Small intestine (tissue), 7 donors: ENCODE results near the gene KIFBP. TPM values are rescaled to one million over a fixed set of nuclear protein-coding genes. Genes with fewer than 3 reads are reported as not detected.
"Not testable (repeated sequence)": the region's sequence is repeated elsewhere in the genome, so short reads cannot be mapped to it uniquely, and the experiment has no call there.

ENCODE experiments used
- DNase-seq, 2 donors: peaks; one replicate each; pipeline versions ENCODE4 v3.0.0 to v3.0.0-alpha.2; 2013
- FAIRE-seq: peaks from 2 replicates; lab custom pipeline; 2012; peaks lifted over from hg19 to GRCh38; lab: Jason Lieb, UNC
- H3K27ac ChIP-seq, 3 donors: one replicate each; pipeline ENCODE4 v1.5.1; 2013; ENCODE audit warnings: low read length in 2 of 3, mild to moderate bottlenecking in 2 of 3, control low read depth in 1 of 3, inconsistent platforms in 1 of 3, low read depth in 1 of 3, moderate library complexity in 1 of 3
- H3K27me3 ChIP-seq, 3 donors: one replicate each; pipeline ENCODE4 v1.6.1; 2013; ENCODE audit warnings: low read length in 3 of 3, inconsistent platforms in 1 of 3; ENCODE audit not compliant: control insufficient read depth in 3 of 3, insufficient read depth in 3 of 3
- H3K36me3 ChIP-seq, 3 donors: one replicate each; pipeline ENCODE4 v1.6.1; 2013; ENCODE audit warnings: low read length in 3 of 3, inconsistent platforms in 1 of 3, low read depth in 1 of 3, mild to moderate bottlenecking in 1 of 3, moderate library complexity in 1 of 3; ENCODE audit not compliant: control insufficient read depth in 3 of 3, insufficient read depth in 2 of 3
- H3K4me1 ChIP-seq, 3 donors: one replicate each; pipeline ENCODE4 v1.6.1; 2013; ENCODE audit warnings: low read length in 2 of 3, inconsistent platforms in 1 of 3, low read depth in 1 of 3, mild to moderate bottlenecking in 1 of 3, moderate library complexity in 1 of 3; ENCODE audit not compliant: control insufficient read depth in 3 of 3, insufficient read depth in 2 of 3
- H3K4me3 ChIP-seq, 3 donors: one replicate each; pipeline ENCODE4 v1.5.1; 2013; ENCODE audit warnings: low read length in 3 of 3, control low read depth in 1 of 3, inconsistent platforms in 1 of 3, low read depth in 1 of 3, mild to moderate bottlenecking in 1 of 3, moderate library complexity in 1 of 3
- H3K9me3 ChIP-seq, 2 donors: one replicate each; pipeline ENCODE4 v1.6.1; 2013; ENCODE audit warnings: low read depth in 1 of 2, low read length in 1 of 2; ENCODE audit not compliant: control insufficient read depth in 2 of 2, insufficient read depth in 1 of 2
- WGBS, 3 donors: extraction: QIAGEN DNeasy Blood & Tissue Kit; methylation state at CpG; one replicate each; pipeline ENCODE4 v1.1.7; 2013; 5-methylcytosine and 5-hydroxymethylcytosine counted together
- polyA plus RNA-seq, 4 donors: library from polyadenylated mRNA; stranded (reverse) in 3 of 4; unstranded in 1 of 4; fragments of 200-250 nt in 3 of 4; fragments of 120-200 nt in 1 of 4; gene quantifications; one replicate each; pipeline versions ENCODE4 v1.2.1 to v1.2.3, GENCODE V29; 2013
- donor health status: healthy with polysubstance abuse.
- donor health status: control.
- donor health status: control.
- donor health status: Bipolar disorder and iron deficiency.
- donor health status: healthy.

KIFBP gene
- polyA plus RNA-seq, 4 donors = 10.3 to 19.1 (median 13.3) TPM

GRCh38 chr10:69040904-69041303, 52.3 kb downstream of the KIFBP start:
- H3K36me3 ChIP-seq, H3K9me3 ChIP-seq, H3K27me3 ChIP-seq, H3K27ac ChIP-seq, H3K4me1 ChIP-seq, DNase-seq, FAIRE-seq, H3K4me3 ChIP-seq: not testable (repeated sequence)
- WGBS, 3 donors = 72 to 76% (median 73%) methylated on average over 5 of the region's 5 CpGs

DNA sequence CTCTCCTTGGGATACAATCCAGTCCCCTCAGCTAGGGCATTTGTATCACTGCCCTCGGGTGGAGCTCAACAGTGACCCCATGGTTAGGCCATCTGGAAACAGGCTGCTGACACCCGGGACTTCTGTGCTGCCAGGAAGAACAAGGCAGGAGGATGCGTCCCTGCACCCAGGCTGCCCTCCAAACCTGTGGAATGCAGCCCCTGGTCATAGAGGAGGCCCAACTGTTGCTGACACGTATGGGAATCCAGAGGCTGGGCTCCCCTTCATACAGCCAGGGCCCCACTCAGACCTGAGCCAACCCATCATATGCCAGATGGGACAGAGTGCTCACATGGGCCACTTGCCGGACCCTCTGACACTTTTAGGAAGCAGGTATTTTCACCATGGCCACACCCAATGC, 53.8 kb downstream of the KIFBP start:
- 73 to 88% (median 85%) methylated on average over 5 of the region's 5 CpGs for WGBS, 3 donors

DNA sequence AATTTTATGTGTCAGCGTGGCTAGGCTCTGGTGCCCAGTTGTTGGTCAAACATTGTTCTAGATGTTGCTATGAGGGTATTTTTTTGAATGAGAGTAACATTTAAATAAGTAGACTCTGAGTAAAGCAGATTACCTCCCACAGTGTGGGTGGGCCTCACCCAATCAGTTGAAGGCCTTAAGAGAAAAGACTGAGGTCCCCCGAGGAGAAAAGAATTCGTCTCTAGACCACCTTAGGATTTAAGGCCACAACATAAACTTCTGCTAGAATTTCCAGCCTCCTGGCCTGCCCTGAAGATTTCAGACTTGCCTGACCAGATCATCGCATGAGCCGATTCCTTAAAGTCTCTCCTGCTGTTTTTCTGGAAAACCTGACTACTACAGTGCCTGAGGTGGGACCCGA, 54.2 kb downstream of the KIFBP start:
- 95 to 97% (median 96%) methylated on average over 6 of the region's 6 CpGs for WGBS, 3 donors
- no peaks in the 10 kb centered on the region for H3K27me3 ChIP-seq
- H3K4me1 ChIP-seq = no peaks in the 10 kb centered on the region
- DNase-seq (no peak), FAIRE-seq (no peak)
- no peaks in the 10 kb centered on the region for H3K9me3 ChIP-seq
- no peak overlapping the region for H3K4me3 ChIP-seq
- H3K27ac ChIP-seq = no peak overlapping the region
- H3K36me3 ChIP-seq = no peaks in the 10 kb centered on the region

More for the DNA sequence above, 53.8 kb downstream of the KIFBP start:
- no peaks in the 10 kb centered on the region for H3K9me3 ChIP-seq
- H3K27ac ChIP-seq = no peak overlapping the region
- no peaks in the 10 kb centered on the region for H3K27me3 ChIP-seq
- H3K36me3 ChIP-seq = no peaks in the 10 kb centered on the region
- no peak for FAIRE-seq
- no peak overlapping the region for H3K4me3 ChIP-seq
- DNase-seq = no peak
- no peaks in the 10 kb centered on the region for H3K4me1 ChIP-seq

- WGBS, 3 donors = 67 to 81% (median 71%) methylated on average over 10 of the region's 10 CpGs
- no peaks in the 10 kb centered on the region for H3K9me3 ChIP-seq
- DNase-seq = peak in 1 of 2 donors; percentile 34
- no peaks in the 10 kb centered on the region for H3K27me3 ChIP-seq
- H3K27ac ChIP-seq = peak overlapping the region in 2 of 3 donors; percentile 15 to 79
- FAIRE-seq = no peak
- no peak overlapping the region for H3K4me3 ChIP-seq
- H3K36me3 ChIP-seq = no peaks in the 10 kb centered on the region
- H3K4me1 ChIP-seq = no peaks in the 10 kb centered on the region
Observed at GRCh38 chr10:69043931-69044531, 55.4 kb downstream of the KIFBP start.

DNA sequence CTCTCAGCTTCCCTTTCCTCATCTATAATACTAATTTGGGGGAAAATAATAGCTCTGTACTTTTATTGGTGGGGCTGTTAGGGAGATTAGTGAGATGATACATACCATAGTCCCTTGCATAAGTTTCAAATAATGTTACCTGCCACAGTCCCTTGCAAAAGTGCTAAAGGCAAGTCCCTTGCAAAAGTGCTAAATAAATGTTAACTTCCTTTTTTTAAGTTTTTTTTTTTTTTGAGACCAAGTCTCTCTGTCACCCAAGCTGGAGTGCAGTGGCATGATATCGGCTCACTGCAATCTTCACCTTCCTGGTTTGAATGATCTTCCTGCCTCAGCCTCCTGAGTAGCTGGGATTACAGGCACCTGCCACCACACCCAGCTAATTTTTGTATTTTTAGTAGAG, 55.9 kb downstream of the KIFBP start:
- no peak for FAIRE-seq
- H3K27ac ChIP-seq = peak overlapping the region in 2 of 3 donors; percentile 22 to 79

DNA sequence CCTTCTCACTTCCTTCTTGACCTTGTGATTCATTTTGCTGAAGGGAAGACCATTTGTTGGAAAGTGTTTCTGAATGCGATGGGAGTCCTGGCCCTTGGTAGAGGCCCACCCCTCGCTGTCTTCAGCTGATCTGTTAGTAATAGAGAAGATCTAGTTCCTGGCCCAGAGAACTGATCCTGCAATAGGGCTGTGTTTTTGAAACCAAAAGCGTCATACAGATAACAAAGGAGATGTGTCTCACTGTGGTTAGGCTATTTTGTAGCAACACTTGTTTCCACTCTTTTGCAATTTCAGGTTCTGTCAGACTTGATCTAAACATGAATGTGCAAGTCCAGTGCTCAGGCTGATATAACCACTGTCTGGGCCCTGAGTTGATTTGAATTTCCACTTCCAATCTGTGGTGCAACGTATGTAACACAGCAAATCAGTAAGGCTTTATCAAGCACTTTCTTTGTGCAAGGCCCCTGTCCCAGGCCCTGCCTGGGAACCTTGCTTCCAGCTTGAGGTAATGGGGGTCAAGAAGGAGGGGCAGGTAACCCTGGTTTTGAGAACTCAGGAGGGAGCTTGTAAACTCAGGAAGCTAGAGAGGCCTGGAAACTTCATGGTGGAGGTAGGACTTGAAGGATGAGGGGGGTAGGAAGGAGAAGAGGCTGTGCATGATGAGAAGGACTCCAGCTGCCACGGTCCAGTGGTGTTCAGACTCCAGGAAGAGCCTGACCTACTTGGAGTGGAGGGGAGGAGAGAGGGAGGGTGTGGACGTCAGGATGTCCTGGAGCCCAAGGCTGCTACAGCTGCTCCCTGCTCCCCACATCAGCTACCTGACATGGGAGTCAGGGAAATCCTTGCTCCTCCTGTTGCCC, 57.1 kb downstream of the KIFBP start:
- Histone ChIP-seq H3K4me1 (no peaks in the 10 kb centered on the region), H3K36me3 (no peaks in the 10 kb centered on the region), H3K27me3 (no peaks in the 10 kb centered on the region), H3K27ac (peak overlapping the region; percentile 5 to 79 (median 36)), H3K9me3 (no peaks in the 10 kb centered on the region), H3K4me3 (no peak overlapping the region)
- no peak for FAIRE-seq
- peak in 1 of 2 donors; percentile 28 for DNase-seq
- 56 to 73% (median 57%) methylated on average over 6 of the region's 6 CpGs for WGBS, 3 donors

More for the DNA sequence above, 55.9 kb downstream of the KIFBP start:
- no peak overlapping the region for H3K4me3 ChIP-seq
- WGBS, 3 donors = 42 to 77% (median 76%) methylated on average over 1 of the region's 1 CpG
- H3K36me3 ChIP-seq = no peaks in the 10 kb centered on the region
- H3K27me3 ChIP-seq = no peaks in the 10 kb centered on the region
- H3K4me1 ChIP-seq = no peaks in the 10 kb centered on the region
- H3K9me3 ChIP-seq = no peaks in the 10 kb centered on the region
- DNase-seq = no peak

- FAIRE-seq (no peak), DNase-seq (no peak)
- WGBS, 3 donors = 79 to 85% (median 83%) methylated on average over 4 of the region's 4 CpGs
- Histone ChIP-seq H3K27ac (peak overlapping the region in 1 of 3 donors; percentile 43), H3K27me3 (peaks cover 0 to 4% (median 0%) of the 10 kb centered on the region in 3 donors), H3K36me3 (no peaks in the 10 kb centered on the region), H3K9me3 (no peaks in the 10 kb centered on the region), H3K4me1 (no peaks in the 10 kb centered on the region), H3K4me3 (no peak overlapping the region)
Observed at GRCh38 chr10:69047111-69047832, 58.7 kb downstream of the KIFBP start.

- Histone ChIP-seq H3K9me3 (no peaks in the 10 kb centered on the region), H3K4me3 (no peak overlapping the region), H3K36me3 (no peaks in the 10 kb centered on the region), H3K27me3 (peaks cover 0 to 4% (median 0%) of the 10 kb centered on the region in 3 donors), H3K27ac (peak overlapping the region in 1 of 3 donors; percentile 66), H3K4me1 (no peaks in the 10 kb centered on the region)
- DNase-seq (no peak), FAIRE-seq (no peak)
- 62 to 69% (median 67%) methylated on average over 8 of the region's 8 CpGs for WGBS, 3 donors
Observed at GRCh38 chr10:69048103-69048502, 59.5 kb downstream of the KIFBP start.
